HG02885 (cell line): Measurements from ENCODE around the gene RPS6KA2.

Experiments used
- ATAC-seq: cut with Tn5 transposase; IDR thresholded peaks from one replicate; pipeline ENCODE4 v1.9.1; 2021; ENCODE audit warnings: mild to moderate bottlenecking; ENCODE audit not compliant: unreplicated experiment, poor library complexity

The RPS6KA2 gene

GRCh38 chr6:166627033-166627874 is at the start of gene RPS6KA2:
TSS of gene RPS6KA2 (minus strand) at chr6:166627251. CDS start at chr6:166627019, 232 bp downstream.
- ATAC-seq: peak; percentile 83

DNA sequence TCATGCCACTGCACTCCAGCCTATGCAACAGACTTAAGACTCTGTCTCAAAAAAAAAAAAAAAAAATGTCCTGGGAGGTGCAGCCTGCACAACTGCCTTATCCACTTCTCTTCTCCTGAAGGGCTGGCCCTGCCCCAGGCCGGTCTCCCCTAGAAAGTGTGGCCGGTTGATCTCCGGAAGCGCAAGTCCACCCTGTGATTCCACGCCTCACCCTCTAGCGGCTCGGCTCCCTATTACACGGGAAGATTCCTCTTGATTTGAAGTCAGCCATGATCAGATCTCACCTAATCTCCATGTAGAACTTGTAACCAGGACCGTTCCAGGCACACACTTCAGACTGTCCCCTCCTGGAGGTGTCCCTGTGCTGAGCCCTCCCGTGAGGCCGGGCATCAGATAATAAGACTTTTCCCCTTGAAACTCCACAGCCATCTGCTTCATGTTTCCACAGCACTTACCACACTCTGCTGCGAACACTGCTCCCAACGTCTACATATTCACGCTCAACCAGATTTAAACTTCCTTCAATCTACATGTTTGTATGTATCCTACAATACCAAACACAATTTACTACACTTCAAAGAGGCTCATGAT is 49.3 kb upstream of the RPS6KA2 start:
- no peak for ATAC-seq

- ATAC-seq: no peak
These were observed 48.7 kb upstream of the RPS6KA2 start for GRCh38 chr6:166675736-166676135.

DNA sequence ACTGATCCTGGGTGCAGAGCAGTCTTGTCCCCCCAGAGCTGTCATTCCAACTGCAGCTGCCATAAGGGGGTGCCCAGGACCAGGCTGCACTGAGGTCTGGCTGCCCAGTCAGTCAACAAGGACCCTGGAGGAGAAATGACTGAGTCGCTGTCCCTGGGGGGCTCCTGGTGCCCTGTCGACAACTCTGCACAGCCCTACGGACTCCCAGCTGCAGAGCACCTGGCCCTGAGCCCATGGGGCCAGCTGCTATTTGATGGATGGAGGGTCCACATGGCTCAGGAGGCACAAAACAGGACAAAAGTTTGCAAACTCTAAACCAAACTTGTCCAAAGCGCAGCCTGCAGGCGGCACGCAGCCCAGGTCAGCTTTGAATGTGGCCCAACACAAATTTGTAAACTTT is 46.3 kb upstream of the RPS6KA2 start:
- ATAC-seq: no peak

- ATAC-seq: no peak
These were observed 45.7 kb upstream of the RPS6KA2 start for GRCh38 chr6:166672624-166673206.

GRCh38 chr6:166672146-166672545 is 45.1 kb upstream of the RPS6KA2 start:
- no peak for ATAC-seq

DNA sequence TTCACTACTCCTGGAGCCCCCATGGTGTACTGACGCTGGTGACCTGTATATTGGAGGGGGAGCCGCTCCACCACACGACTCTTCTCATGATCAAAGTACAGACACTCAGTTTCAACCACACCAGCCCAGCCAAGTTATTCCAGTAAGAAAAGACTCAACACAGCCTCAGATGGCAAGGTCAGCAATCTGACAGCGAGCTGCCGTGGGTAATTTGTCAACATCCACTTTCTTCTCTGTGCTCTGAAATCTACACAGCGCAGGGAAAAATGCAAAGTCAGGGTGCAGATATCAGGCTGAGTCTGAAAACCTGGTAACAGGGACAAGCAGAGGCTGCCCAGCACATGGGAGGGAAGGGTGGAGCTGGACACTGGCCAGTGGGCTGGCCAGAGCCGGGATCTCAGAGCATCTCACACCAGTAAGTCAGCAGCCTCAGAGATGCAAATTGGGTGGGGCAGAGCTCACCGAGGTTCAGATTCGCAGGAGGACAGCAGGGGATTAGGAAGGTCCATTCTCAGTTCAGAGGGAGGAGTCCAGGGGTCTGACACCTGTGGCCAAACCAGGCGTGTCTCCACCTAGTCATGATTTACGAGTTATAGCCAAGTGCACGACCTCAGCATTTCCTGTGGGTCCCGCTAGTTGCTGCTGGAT is 44.5 kb upstream of the RPS6KA2 start:
- no peak for ATAC-seq

DNA sequence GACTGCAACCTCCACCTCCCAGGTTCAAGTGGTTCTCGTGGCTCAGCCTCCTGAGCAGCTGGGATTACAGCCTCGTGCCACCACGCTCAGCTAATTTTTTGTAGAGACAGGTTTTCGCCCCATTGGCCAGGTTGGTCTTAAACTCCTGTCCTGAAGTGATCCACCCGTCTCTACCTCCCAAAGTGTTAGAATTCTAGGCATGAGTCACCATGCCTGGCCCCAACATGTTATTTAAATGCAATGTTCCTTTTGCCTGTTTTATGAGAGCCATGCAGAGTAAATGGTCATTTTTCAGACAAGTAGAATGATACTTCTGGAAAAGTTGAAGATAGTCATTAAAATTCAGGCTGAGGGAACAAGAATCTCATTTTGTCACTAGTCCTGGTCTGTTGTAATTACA is 43.8 kb upstream of the RPS6KA2 start:
- no peak for ATAC-seq

GRCh38 chr6:166670013-166670412 is 43.0 kb upstream of the RPS6KA2 start:
- no peak for ATAC-seq

DNA sequence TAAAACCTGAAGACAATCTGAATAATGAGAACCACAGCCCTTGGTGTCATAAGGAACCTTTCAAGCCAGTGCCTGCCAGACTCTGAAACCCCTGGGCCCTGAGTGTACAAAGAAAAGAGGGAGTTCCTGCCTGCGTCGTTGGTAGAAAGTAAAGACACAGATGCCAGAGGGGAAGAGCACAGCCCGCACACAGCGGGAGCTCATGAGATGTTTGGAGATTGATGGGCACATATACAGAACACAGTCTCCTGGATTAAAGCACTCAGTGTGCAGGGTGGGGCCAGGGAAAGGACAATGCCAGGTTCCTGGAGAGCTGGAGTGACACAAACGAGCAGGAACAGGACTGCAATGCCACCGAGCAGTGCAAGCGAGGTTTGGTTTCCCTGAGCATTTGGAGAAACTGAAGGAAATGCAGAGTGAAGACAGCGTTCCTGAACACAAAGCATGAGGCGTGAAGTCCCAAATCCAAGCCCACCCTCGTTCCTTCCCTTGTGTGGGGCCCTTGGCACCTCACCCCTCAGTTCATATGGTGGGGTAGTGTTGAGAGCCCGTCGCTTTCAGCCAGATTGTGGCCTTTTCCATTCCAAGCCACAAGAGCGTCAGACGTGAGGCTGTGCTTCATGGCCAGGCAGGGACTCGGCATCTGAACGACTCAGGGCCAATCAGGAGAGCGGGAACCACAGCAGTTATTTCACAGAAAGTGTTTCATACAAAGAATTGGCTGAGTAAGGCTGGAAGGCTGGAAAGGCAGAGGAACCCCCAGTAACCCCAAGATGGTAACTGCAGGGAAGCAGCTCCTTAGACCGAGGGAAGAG is 41.0 kb upstream of the RPS6KA2 start:
- no peak for ATAC-seq

GRCh38 chr6:166664135-166664534 is 37.1 kb upstream of the RPS6KA2 start:
- no peak for ATAC-seq

DNA sequence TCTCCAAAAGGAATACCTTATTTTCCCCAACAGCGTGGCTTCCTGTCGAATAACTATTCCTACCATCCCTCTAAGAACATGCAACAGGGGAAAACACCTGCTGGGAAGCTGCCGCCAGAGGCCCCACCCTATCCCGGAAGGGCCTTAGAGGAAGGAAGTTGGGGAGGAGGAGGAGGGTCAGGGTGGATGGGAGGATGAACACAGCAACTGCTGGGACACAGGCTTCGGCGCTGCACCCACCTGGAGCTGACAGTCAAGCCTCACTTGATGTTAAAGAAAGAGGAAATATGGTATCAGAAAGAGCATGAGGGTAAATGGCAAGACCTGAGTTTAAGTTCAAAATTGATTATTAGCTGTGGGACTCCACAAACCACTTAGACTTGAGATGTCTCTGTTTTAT is 36.5 kb upstream of the RPS6KA2 start:
- no peak for ATAC-seq

GRCh38 chr6:166662690-166663089 is 35.6 kb upstream of the RPS6KA2 start:
- ATAC-seq: no peak

GRCh38 chr6:166661327-166662085 is 34.5 kb upstream of the RPS6KA2 start:
- no peak for ATAC-seq

DNA sequence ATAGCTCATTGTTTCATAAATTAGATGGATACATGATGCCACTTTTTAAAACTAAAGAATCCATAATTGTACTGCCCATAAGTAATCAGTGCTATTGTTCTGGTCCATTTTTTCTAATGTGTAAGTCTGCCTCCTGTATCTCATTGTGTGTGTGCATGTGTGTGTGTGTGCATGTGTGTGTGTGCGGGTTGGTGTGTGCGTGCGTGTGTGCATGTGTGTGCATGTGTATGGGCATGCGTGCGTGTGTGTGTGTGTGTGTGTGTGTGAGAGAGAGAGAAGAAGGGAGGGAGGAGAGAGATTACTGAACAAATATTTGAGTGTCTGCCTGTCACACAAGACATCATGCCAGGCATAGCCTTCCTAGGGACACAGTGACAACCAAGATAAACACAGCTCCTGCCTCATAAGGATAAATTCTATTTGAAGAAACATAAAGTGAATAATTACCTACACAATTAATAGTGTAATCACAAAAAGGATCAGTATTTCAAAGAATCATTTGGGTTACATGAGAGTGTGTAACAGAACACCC is 33.2 kb upstream of the RPS6KA2 start:
- no peak for ATAC-seq

DNA sequence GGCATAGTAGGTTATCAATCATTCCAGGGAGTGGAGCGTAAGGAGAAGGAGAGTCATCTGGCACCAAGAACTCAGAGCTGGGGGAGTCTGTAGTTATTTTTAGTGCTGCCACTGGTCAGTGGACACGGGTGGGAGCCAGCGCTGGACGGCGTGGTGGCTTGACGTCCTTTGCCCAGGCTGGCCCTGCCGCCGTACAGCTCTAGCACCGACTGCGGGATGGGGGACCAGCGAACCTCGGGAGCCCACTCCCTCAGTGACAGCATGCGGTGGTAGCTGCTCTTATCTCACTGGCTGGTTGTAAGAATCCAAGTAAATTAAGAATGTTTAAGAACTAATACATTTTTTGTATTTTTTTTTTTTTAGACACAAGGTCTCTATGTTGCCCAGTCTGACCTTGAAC is 32.5 kb upstream of the RPS6KA2 start:
- ATAC-seq: no peak

DNA sequence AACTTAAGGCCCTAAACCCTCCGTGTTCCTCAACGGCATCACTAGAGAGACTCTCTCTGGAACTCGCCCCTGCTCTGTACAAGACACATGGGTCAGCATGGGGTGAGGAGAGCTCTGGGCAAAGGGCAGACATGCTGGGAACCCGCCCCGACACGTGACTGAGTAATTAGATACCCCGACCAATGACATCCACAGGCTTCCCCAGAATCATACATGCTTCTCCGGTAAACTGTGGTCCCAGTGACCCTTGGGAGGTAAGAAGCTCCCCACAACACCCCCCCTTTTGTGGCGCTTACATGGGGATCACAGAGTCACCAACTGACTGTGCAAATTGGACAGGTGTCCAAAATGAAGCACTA is 31.7 kb upstream of the RPS6KA2 start:
- ATAC-seq: no peak

- no peak for ATAC-seq
These were observed 31.2 kb upstream of the RPS6KA2 start for GRCh38 chr6:166658115-166658791.

GRCh38 chr6:166657531-166657930 is 30.5 kb upstream of the RPS6KA2 start:
- no peak for ATAC-seq
